HepG2 (cell line): ENCODE data around the gene CLCN4. TPM values are rescaled to one million over a fixed set of nuclear protein-coding genes. Genes with fewer than 3 reads are reported as not detected.

Experiments
- ATAC-seq: fragments of 200-7000 bp; cut with Tn5 transposase; 3 replicates; pipeline ENCODE4 v1.9.1; 2020; ENCODE audit warnings: mild to moderate bottlenecking, moderate library complexity
- BruUV-seq: library from RNA; stranded (reverse); fragments of 400-500 nt; replicated peaks from 2 replicates; lab custom pipeline; 2021; lab: Mats Ljungman, UMichigan
- CTCF ChIA-PET: fragments of 300-600 bp; formaldehyde crosslinking; extraction: SDS; loops from one replicate; lab custom pipeline; 2021; ENCODE audit warnings: low total read pairs, inconsistent platforms, low intra/inter-chr PET ratio; lab: Yijun Ruan, JAX
- POLR2A ChIA-PET: fragments of 350-600 bp; sonication (Branson Sonifier 250); formaldehyde crosslinking; loops from one replicate; lab custom pipeline; 2020; ENCODE audit warnings: antibody characterized with exemption, inconsistent platforms; lab: Yijun Ruan, JAX
- DNase-seq: peaks from one replicate; pipeline ENCODE4 v3.0.0-alpha.2; 2015; ENCODE audit warnings: low spot score
- FAIRE-seq: peaks from 3 replicates; lab custom pipeline; 2011; peaks lifted over from hg19 to GRCh38; lab: Jason Lieb, UNC
- H2AFZ ChIP-seq: one replicate; pipeline ENCODE4 v1.6.1; 2011; ENCODE audit warnings: low read length, inconsistent platforms
- H3K27ac ChIP-seq: fragments of 300-600 bp; 3 replicates; pipeline ENCODE4 v1.8.0; 2011; ENCODE audit warnings: mixed run types, mild to moderate bottlenecking, mixed read lengths, low read length, inconsistent platforms; ENCODE audit not compliant: insufficient read depth; ENCODE audit errors: extremely low read length
- H3K27me3 ChIP-seq, 2 experiments: fragments of 200-600 bp in 1 of 2; 2 replicates in 1 of 2; 3 replicates in 1 of 2; pipeline versions ENCODE4 v1.6.0 to v1.8.0; 2011; ENCODE audit warnings: low read length in 2 of 2, mild to moderate bottlenecking in 2 of 2, moderate library complexity in 2 of 2, inconsistent platforms in 1 of 2; ENCODE audit not compliant: insufficient read depth in 2 of 2, control insufficient read depth in 1 of 2
- H3K36me3 ChIP-seq, 2 experiments: fragments of 200-600 bp in 1 of 2; replicated peaks in 1 of 2; 2 replicates in 1 of 2; 3 replicates in 1 of 2; pipeline versions ENCODE4 v1.5.1 to v1.8.0; 2011; ENCODE audit warnings: low read length in 2 of 2, inconsistent platforms in 1 of 2; ENCODE audit not compliant: insufficient read depth in 2 of 2, control insufficient read depth in 1 of 2
- H3K4me1 ChIP-seq: 2 replicates; pipeline ENCODE4 v1.5.1; 2012; ENCODE audit warnings: low read length, inconsistent platforms; ENCODE audit not compliant: insufficient read depth
- H3K4me2 ChIP-seq: 2 replicates; pipeline ENCODE4 v1.6.0; 2011; ENCODE audit warnings: low read depth, low read length, inconsistent platforms
- H3K4me3 ChIP-seq, 3 experiments: fragments of 200-600 bp in 1 of 3; sonication (generic), shearing (Covaris generic) in 1 of 3; replicated peaks in 1 of 3; 2 replicates each; pipeline ENCODE4 v1.5.1; 2011 to 2016; ENCODE audit warnings: low read length in 3 of 3, inconsistent platforms in 2 of 3, low read depth in 2 of 3, mild to moderate bottlenecking in 2 of 3, control low read depth in 1 of 3, mixed read lengths in 1 of 3; ENCODE audit not compliant: insufficient read depth in 1 of 3
- H3K79me2 ChIP-seq: one replicate; pipeline ENCODE4 v1.6.1; 2011; ENCODE audit warnings: low read length, inconsistent platforms; ENCODE audit not compliant: insufficient read depth
- H3K9ac ChIP-seq: 2 replicates; pipeline ENCODE4 v1.6.0; 2011; ENCODE audit warnings: mild to moderate bottlenecking, low read depth, low read length, inconsistent platforms; ENCODE audit not compliant: insufficient read depth
- H3K9me3 ChIP-seq: 2 replicates; pipeline ENCODE4 v1.5.1; 2012; ENCODE audit warnings: mild to moderate bottlenecking, low read length
- H4K20me1 ChIP-seq: 2 replicates; pipeline ENCODE4 v1.6.0; 2011; ENCODE audit warnings: inconsistent platforms, mild to moderate bottlenecking, low read length, moderate library complexity; ENCODE audit not compliant: insufficient read depth
- CCDC6 ChIP-seq: sonication (generic); formaldehyde crosslinking; IDR thresholded peaks from 2 replicates; pipeline ENCODE4 v1.8.1; 2022; ENCODE audit warnings: mild to moderate bottlenecking, missing genetic modification reagents, moderate library complexity
- MED1 ChIP-seq: sonication (generic); formaldehyde crosslinking; IDR thresholded peaks from 2 replicates; pipeline ENCODE4 v1.4.0; 2020; ENCODE audit warnings: missing genetic modification reagents
- MYC ChIP-seq: sonication (generic); formaldehyde crosslinking; IDR thresholded peaks from 2 replicates; pipeline ENCODE4 v1.9.0; 2021; ENCODE audit warnings: missing genetic modification reagents, borderline replicate concordance
- NFATC3 ChIP-seq: sonication (generic); formaldehyde crosslinking; IDR thresholded peaks from 2 replicates; pipeline ENCODE4 v1.5.1; 2020; ENCODE audit warnings: mild to moderate bottlenecking, missing genetic modification reagents
- RFX5 ChIP-seq: IDR thresholded peaks from 2 replicates; pipeline ENCODE4 v1.6.1; 2011; ENCODE audit warnings: low read depth, low read length, improper control_type of control experiment
- SNAPC2 ChIP-seq: sonication (generic); formaldehyde crosslinking; IDR thresholded peaks from 2 replicates; pipeline ENCODE4 v1.8.1; 2022; ENCODE audit warnings: mild to moderate bottlenecking, missing genetic modification reagents
- SUZ12 ChIP-seq: fragments of 150-350 bp; IDR thresholded peaks from 2 replicates; pipeline ENCODE4 v1.6.1; 2014; ENCODE audit warnings: low read depth, low read length
- TAF1 ChIP-seq: sonication (generic); formaldehyde crosslinking; IDR thresholded peaks from 2 replicates; pipeline ENCODE4 v1.4.0; 2020; ENCODE audit warnings: missing genetic modification reagents
- ZNF446 ChIP-seq: sonication (generic); formaldehyde crosslinking; IDR thresholded peaks from 2 replicates; pipeline ENCODE4 v1.5.0; 2020; ENCODE audit warnings: mild to moderate bottlenecking, missing genetic modification reagents
- ZNF644 ChIP-seq: IDR thresholded peaks from 2 replicates; pipeline ENCODE4 v1.6.1; 2016; ENCODE audit warnings: low read depth
- ZNF761 ChIP-seq: sonication (generic); formaldehyde crosslinking; conservative IDR thresholded peaks from 2 replicates; pipeline ENCODE4 v1.4.0; 2020; ENCODE audit warnings: mild to moderate bottlenecking, missing genetic modification reagents
- WGBS: methylation state at CpG from one replicate; pipeline ENCODE4 v1.1.6; 2017; ENCODE audit warnings: low lambda C conversion rate; 5-methylcytosine and 5-hydroxymethylcytosine counted together
- in situ Hi-C: cut with HindIII; loops from 2 replicates; pipeline ENCODE4 v1.10.0; 2017; ENCODE audit warnings: low pct_unique_long_range_greater_than_20kb; ENCODE audit not compliant: extremely low pct_ligation_motif_present
- intact Hi-C: fragments of 100-400 bp; cut with micrococcal nuclease; formaldehyde crosslinking; loops from one replicate; pipeline ENCODE4 v1.10.0; 2022; ENCODE audit not compliant: unreplicated experiment
- polyA plus RNA-seq, 8 experiments: library from polyadenylated mRNA; depleted of rRNA in 3 of 8; stranded (reverse) in 7 of 8; unstranded in 1 of 8; fragments of >200 nt; fragmentation: Illumina TruSeq in 4 of 8; extraction: Trizol in 4 of 8; gene quantifications; 2 replicates each; pipeline versions ENCODE4 v1.2.1 to v1.2.3, GENCODE V29; 2011 to 2016; ENCODE audit warnings: low read depth in 4 of 8, missing spikeins in 1 of 8, mixed read lengths in 1 of 8; ENCODE audit not compliant: insufficient read depth in 1 of 8
- total RNA-seq, 5 experiments: library from RNA; depleted of rRNA; stranded (reverse); fragments of >200 nt; fragmentation: Illumina TruSeq; extraction: Trizol; gene quantifications; 2 replicates each; pipeline ENCODE4 v1.2.3, GENCODE V29; 2016; ENCODE audit warnings: low read depth in 1 of 5
- TF ChIP-seq, protein P1 (sequence below): IDR thresholded peaks from 2 replicates; pipeline ENCODE4 v1.6.1; 2016; ENCODE audit warnings: missing compliant biosample characterization, missing genetic modification reagents, borderline replicate concordance
- TF ChIP-seq, protein P2 (sequence below): IDR thresholded peaks from 2 replicates; pipeline ENCODE4 v1.6.1; 2012; ENCODE audit warnings: inconsistent platforms
- TF ChIP-seq, protein P3 (sequence below): sonication (generic); formaldehyde crosslinking; IDR thresholded peaks from 2 replicates; pipeline ENCODE4 v1.5.1; 2020; ENCODE audit warnings: mild to moderate bottlenecking, missing genetic modification reagents, moderate library complexity

The CLCN4 gene
- total and polyA plus RNA-seq, 2 of the 13 experiments (the other 11 are each of a cell fraction or from before 2014, with no cell fraction given), result 1.8 to 2.5 TPM

DNA sequence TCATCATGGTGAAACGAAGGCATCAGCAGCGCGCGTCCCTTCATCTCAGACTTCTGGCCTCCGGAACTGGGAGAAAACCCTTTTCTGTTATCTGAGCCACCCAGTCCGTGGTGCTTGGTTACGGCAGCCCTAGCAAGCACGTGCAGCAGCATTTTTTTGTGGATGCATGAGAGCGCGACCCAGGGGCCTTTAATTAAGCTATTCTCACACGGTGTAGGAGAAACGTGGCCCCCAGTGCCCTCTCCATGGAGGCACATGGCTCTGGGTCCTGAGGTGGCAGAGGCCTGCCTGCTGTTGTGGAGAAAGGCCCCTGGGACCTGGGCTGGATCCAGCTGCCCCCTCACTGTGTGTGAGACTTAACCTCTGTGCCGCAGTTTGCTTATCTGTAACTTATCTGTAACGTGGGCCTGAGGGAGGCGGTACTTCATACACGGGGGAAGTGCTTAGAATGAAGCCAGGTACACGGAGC is 9.5 kb downstream of the CLCN4 start:
- ChIA-PET CTCF (no interaction called here), POLR2A (no interaction called here)
- no CpG with 5 or more reads among the region's 17 CpGs for WGBS
- H3K27me3 ChIP-seq, result no peaks in the 10 kb centered on the region
- H4K20me1 ChIP-seq, result no peaks in the 10 kb centered on the region
- intact Hi-C loops, result no loop called here
- no peaks in the 10 kb centered on the region for H3K79me2 ChIP-seq
- no peak for TF ChIP-seq MED1
- no peak for TF ChIP-seq NFATC3 (CRISPR knock-in tag)
- no peak for TF ChIP-seq SNAPC2 (CRISPR knock-in tag)
- TF ChIP-seq RFX5, result no peak
- peaks cover 35% of the 10 kb centered on the region for H3K4me1 ChIP-seq
- ATAC-seq, result no peak; the same call in 2 of the 3 replicates
- DNase-seq, result no peak
- in situ Hi-C loops, result no loop called here
- peak; percentile 23 for FAIRE-seq
- H3K9ac ChIP-seq, result no peak overlapping the region
- BruUV-seq, result no TSS peak
- no peak overlapping the region for H3K4me3 ChIP-seq
- H3K27ac ChIP-seq, result no peak overlapping the region
- no peaks in the 10 kb centered on the region for H3K9me3 ChIP-seq
- no peak overlapping the region for H3K4me2 ChIP-seq
- H2AFZ ChIP-seq, result no peak overlapping the region
- no peaks in the 10 kb centered on the region for H3K36me3 ChIP-seq

DNA sequence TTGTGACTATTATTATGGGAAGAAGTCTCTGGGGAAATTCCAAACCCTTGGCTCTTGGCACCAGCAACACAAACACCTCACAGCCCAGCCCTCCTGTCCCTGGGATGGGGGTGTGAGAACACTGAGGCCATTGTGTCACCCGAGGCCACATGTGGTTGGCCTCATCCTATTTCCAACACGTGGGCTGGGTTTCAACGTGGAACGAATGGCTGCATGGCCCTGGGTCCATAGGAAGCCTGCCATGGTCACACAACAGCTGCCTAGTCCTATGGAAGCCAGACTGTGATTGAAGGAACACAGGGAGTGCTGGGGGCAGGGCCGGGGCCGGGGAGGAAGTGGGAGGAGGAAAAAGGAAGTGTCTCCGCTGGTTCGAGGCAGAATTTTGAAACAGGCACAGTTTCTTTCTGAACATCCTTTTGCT is 10.0 kb downstream of the CLCN4 start:
- ATAC-seq (peak; percentile 16; the same call in 1 of the 3 replicates), FAIRE-seq (no peak), DNase-seq (peak; percentile 39)
- Histone ChIP-seq H3K27me3 (no peaks in the 10 kb centered on the region), H2AFZ (no peak overlapping the region), H3K4me2 (no peak overlapping the region), H3K79me2 (no peaks in the 10 kb centered on the region), H3K4me1 (peaks cover 35% of the 10 kb centered on the region), H3K9me3 (no peaks in the 10 kb centered on the region), H3K36me3 (no peaks in the 10 kb centered on the region), H3K27ac (no peak overlapping the region), H4K20me1 (no peaks in the 10 kb centered on the region), H3K4me3 (no peak overlapping the region), H3K9ac (no peak overlapping the region)
- POLR2A ChIA-PET, result no interaction called here
- in situ Hi-C loops (no loop called here), intact Hi-C loops (no loop called here)
- WGBS, result 75% methylated on average over 6 of the region's 8 CpGs
- CTCF ChIA-PET, result no interaction called here
- BruUV-seq, result no TSS peak
- TF ChIP-seq ZNF644 (CRISPR knock-in tag) (peak; percentile 83), ZNF446 (CRISPR knock-in tag) (no peak), CCDC6 (CRISPR knock-in tag) (no peak), ZNF761 (CRISPR knock-in tag) (no peak), SUZ12 (no peak), TAF1 (CRISPR knock-in tag) (no peak), MYC (peak; percentile 46; the same call in 1 of the 2 replicates)
- TF ChIP-seq, protein P1, sequence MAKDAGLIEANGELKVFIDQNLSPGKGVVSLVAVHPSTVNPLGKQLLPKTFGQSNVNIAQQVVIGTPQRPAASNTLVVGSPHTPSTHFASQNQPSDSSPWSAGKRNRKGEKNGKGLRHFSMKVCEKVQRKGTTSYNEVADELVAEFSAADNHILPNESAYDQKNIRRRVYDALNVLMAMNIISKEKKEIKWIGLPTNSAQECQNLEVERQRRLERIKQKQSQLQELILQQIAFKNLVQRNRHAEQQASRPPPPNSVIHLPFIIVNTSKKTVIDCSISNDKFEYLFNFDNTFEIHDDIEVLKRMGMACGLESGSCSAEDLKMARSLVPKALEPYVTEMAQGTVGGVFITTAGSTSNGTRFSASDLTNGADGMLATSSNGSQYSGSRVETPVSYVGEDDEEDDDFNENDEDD (CRISPR knock-in tag), result peak; percentile 43; the same call in 1 of the 2 replicates
- TF ChIP-seq, protein P2, sequence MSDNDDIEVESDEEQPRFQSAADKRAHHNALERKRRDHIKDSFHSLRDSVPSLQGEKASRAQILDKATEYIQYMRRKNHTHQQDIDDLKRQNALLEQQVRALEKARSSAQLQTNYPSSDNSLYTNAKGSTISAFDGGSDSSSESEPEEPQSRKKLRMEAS, result peak; percentile 66
- TF ChIP-seq, protein P3, sequence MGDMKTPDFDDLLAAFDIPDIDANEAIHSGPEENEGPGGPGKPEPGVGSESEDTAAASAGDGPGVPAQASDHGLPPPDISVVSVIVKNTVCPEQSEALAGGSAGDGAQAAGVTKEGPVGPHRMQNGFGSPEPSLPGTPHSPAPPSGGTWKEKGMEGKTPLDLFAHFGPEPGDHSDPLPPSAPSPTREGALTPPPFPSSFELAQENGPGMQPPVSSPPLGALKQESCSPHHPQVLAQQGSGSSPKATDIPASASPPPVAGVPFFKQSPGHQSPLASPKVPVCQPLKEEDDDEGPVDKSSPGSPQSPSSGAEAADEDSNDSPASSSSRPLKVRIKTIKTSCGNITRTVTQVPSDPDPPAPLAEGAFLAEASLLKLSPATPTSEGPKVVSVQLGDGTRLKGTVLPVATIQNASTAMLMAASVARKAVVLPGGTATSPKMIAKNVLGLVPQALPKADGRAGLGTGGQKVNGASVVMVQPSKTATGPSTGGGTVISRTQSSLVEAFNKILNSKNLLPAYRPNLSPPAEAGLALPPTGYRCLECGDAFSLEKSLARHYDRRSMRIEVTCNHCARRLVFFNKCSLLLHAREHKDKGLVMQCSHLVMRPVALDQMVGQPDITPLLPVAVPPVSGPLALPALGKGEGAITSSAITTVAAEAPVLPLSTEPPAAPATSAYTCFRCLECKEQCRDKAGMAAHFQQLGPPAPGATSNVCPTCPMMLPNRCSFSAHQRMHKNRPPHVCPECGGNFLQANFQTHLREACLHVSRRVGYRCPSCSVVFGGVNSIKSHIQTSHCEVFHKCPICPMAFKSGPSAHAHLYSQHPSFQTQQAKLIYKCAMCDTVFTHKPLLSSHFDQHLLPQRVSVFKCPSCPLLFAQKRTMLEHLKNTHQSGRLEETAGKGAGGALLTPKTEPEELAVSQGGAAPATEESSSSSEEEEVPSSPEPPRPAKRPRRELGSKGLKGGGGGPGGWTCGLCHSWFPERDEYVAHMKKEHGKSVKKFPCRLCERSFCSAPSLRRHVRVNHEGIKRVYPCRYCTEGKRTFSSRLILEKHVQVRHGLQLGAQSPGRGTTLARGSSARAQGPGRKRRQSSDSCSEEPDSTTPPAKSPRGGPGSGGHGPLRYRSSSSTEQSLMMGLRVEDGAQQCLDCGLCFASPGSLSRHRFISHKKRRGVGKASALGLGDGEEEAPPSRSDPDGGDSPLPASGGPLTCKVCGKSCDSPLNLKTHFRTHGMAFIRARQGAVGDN (CRISPR knock-in tag), result peak; percentile 64
